Hepatocyte (in vitro differentiated cells): ENCODE measurements around the gene CREBBP. TPM values are rescaled to one million over a fixed set of nuclear protein-coding genes. Genes with fewer than 3 reads are reported as not detected.

ENCODE experiments used
- DNase-seq: peaks from one replicate; pipeline ENCODE4 v3.0.0-alpha.2; 2016; ENCODE audit warnings: low spot score
- H2AFZ ChIP-seq: fragments of 200-600 bp; sonication (generic); 2 replicates; pipeline ENCODE4 v1.6.0; 2016; ENCODE audit warnings: antibody characterized with exemption, mild to moderate bottlenecking
- H3K27ac ChIP-seq: fragments of 200-600 bp; sonication (generic); 2 replicates; pipeline ENCODE4 v1.5.1; 2016; ENCODE audit warnings: mild to moderate bottlenecking
- H3K27me3 ChIP-seq: fragments of 200-600 bp; sonication (generic); 2 replicates; pipeline ENCODE4 v1.6.1; 2016
- H3K36me3 ChIP-seq: fragments of 200-600 bp; sonication (generic); replicated peaks from 2 replicates; pipeline ENCODE4 v1.5.1; 2016; ENCODE audit warnings: low read depth; ENCODE audit not compliant: insufficient read depth
- H3K4me1 ChIP-seq: fragments of 200-600 bp; sonication (generic); 2 replicates; pipeline ENCODE4 v1.5.1; 2016; ENCODE audit warnings: mild to moderate bottlenecking, moderate library complexity; ENCODE audit not compliant: insufficient read depth
- H3K4me2 ChIP-seq: fragments of 200-600 bp; sonication (generic); 2 replicates; pipeline ENCODE4 v1.6.0; 2016
- H3K4me3 ChIP-seq: fragments of 200-600 bp; sonication (generic); 2 replicates; pipeline ENCODE4 v1.5.1; 2016; ENCODE audit warnings: mild to moderate bottlenecking
- H3K79me2 ChIP-seq: fragments of 200-600 bp; sonication (generic); 2 replicates; pipeline ENCODE4 v1.6.0; 2017; ENCODE audit warnings: mild to moderate bottlenecking
- H3K9me2 ChIP-seq: fragments of 200-600 bp; sonication (generic); replicated peaks from 2 replicates; pipeline ENCODE4 v1.6.0; 2017; ENCODE audit warnings: mild to moderate bottlenecking; ENCODE audit not compliant: insufficient read depth
- H3K9me3 ChIP-seq: fragments of 200-600 bp; sonication (generic); 2 replicates; pipeline ENCODE4 v1.5.1; 2016; ENCODE audit warnings: low read depth, mild to moderate bottlenecking
- H4K20me1 ChIP-seq: fragments of 200-600 bp; sonication (generic); 2 replicates; pipeline ENCODE4 v1.6.0; 2016; ENCODE audit warnings: mild to moderate bottlenecking; ENCODE audit not compliant: insufficient read depth, poor library complexity, severe bottlenecking
- CTCF ChIP-seq: fragments of 200-600 bp; sonication (generic); IDR thresholded peaks from 2 replicates; pipeline ENCODE4 v1.5.1; 2016; ENCODE audit warnings: antibody characterized with exemption, mild to moderate bottlenecking; ENCODE audit not compliant: poor library complexity
- EZH2 ChIP-seq: fragments of 200-600 bp; sonication (generic); IDR thresholded peaks from 2 replicates; pipeline ENCODE4 v1.6.1; 2016; ENCODE audit warnings: antibody characterized with exemption, mild to moderate bottlenecking, borderline replicate concordance
- EZH2phosphoT487 ChIP-seq: fragments of 200-600 bp; sonication (generic); IDR thresholded peaks from one replicate; pipeline ENCODE4 v1.6.1; 2018; ENCODE audit warnings: antibody characterized with exemption, mild to moderate bottlenecking, low read depth, moderate library complexity; ENCODE audit not compliant: unreplicated experiment, severe bottlenecking
- WGBS: methylation state at CpG from one replicate; pipeline ENCODE4 v1.1.6; 2016; ENCODE audit warnings: low lambda C conversion rate; ENCODE audit errors: missing lambda C conversion rate; 5-methylcytosine and 5-hydroxymethylcytosine counted together
- polyA plus RNA-seq: library from polyadenylated mRNA; unstranded; fragments of >200 nt; fragmentation: Nextera tagmentation; extraction: Ambion mirVana; gene quantifications from 2 replicates; pipeline ENCODE4 v1.2.1, GENCODE V29; 2016
- total RNA-seq: library from RNA; depleted of rRNA; stranded (reverse); fragments of >200 nt; gene quantifications from 2 replicates; pipeline ENCODE4 v1.2.3, GENCODE V29; 2014

The CREBBP gene
- total and polyA plus RNA-seq, 2 experiments from 2014 or later = 18.9 to 31.5 TPM

GRCh38 chr16:3839402-3840184 lies 40.9 kb downstream of the CREBBP start:
- Histone ChIP-seq H4K20me1 (peaks cover 89% of the 10 kb centered on the region), H3K27ac (no peak overlapping the region), H3K9me3 (no peaks in the 10 kb centered on the region), H3K27me3 (no peaks in the 10 kb centered on the region), H3K79me2 (peaks cover 98% of the 10 kb centered on the region), H3K9me2 (no peaks in the 10 kb centered on the region), H3K4me1 (peaks cover 3% of the 10 kb centered on the region), H2AFZ (no peak overlapping the region), H3K4me3 (no peak overlapping the region), H3K4me2 (no peak overlapping the region), H3K36me3 (no peaks in the 10 kb centered on the region)
- no peak for DNase-seq
- WGBS = 88% methylated on average over 4 of the region's 4 CpGs
- no peak for TF ChIP-seq EZH2phosphoT487
- TF ChIP-seq CTCF = no peak
- TF ChIP-seq EZH2 = no peak

- no peaks in the 10 kb centered on the region for H3K36me3 ChIP-seq
- H3K79me2 ChIP-seq = peaks cover 99% of the 10 kb centered on the region
- H3K9me3 ChIP-seq = no peaks in the 10 kb centered on the region
- peaks cover 3% of the 10 kb centered on the region for H3K4me1 ChIP-seq
- DNase-seq = no peak
- no peak overlapping the region for H2AFZ ChIP-seq
- H3K4me2 ChIP-seq = no peak overlapping the region
- no peak overlapping the region for H3K27ac ChIP-seq
- WGBS = 94% methylated on average over 9 of the region's 9 CpGs
- no peak overlapping the region for H3K4me3 ChIP-seq
- TF ChIP-seq EZH2 = no peak
- no peak for TF ChIP-seq CTCF
- TF ChIP-seq EZH2phosphoT487 = no peak
- no peaks in the 10 kb centered on the region for H3K27me3 ChIP-seq
- H3K9me2 ChIP-seq = no peaks in the 10 kb centered on the region
- peaks cover 89% of the 10 kb centered on the region for H4K20me1 ChIP-seq
Observed at GRCh38 chr16:3838600-3839401, 41.7 kb downstream of the CREBBP start.

- Histone ChIP-seq H3K79me2 (peaks cover 100% of the 10 kb centered on the region), H3K27me3 (no peaks in the 10 kb centered on the region), H3K9me3 (no peaks in the 10 kb centered on the region), H3K36me3 (peaks cover 1% of the 10 kb centered on the region), H3K4me3 (no peak overlapping the region), H3K4me1 (peaks cover 3% of the 10 kb centered on the region), H2AFZ (no peak overlapping the region), H3K4me2 (no peak overlapping the region), H3K27ac (no peak overlapping the region), H3K9me2 (no peaks in the 10 kb centered on the region), H4K20me1 (peaks cover 90% of the 10 kb centered on the region)
- no peak for DNase-seq
- no peak for TF ChIP-seq CTCF
- WGBS = 81% methylated on average over 5 of the region's 5 CpGs
Observed at GRCh38 chr16:3837851-3838586, 42.5 kb downstream of the CREBBP start.
